Ectodermal cell (in vitro differentiated cells): ENCODE data around the gene CUL7.
A peak's percentile ranks its signal among the peaks of the same experiment; 100 is the strongest.

ENCODE experiments used
- H3K27ac ChIP-seq: 2 replicates; pipeline ENCODE4 v1.7.0; 2013; ENCODE audit warnings: mild to moderate bottlenecking, low read depth, low read length; ENCODE audit not compliant: insufficient read depth, poor library complexity, severe bottlenecking
- H3K27me3 ChIP-seq: 2 replicates; pipeline ENCODE4 v1.7.0; 2013; ENCODE audit warnings: mild to moderate bottlenecking, low read length; ENCODE audit not compliant: insufficient read depth, control insufficient read depth, poor library complexity, severe bottlenecking
- H3K36me3 ChIP-seq: one replicate; pipeline ENCODE4 v1.7.0; 2013; ENCODE audit warnings: low read length; ENCODE audit not compliant: control insufficient read depth, insufficient read depth
- H3K4me1 ChIP-seq: one replicate; pipeline ENCODE4 v1.7.0; 2013; ENCODE audit warnings: low read length; ENCODE audit not compliant: control insufficient read depth, insufficient read depth
- H3K4me3 ChIP-seq: 2 replicates; pipeline ENCODE4 v1.7.0; 2013; ENCODE audit warnings: low read depth, low read length, control low read depth; ENCODE audit not compliant: insufficient read depth
- H3K9me3 ChIP-seq: 2 replicates; pipeline ENCODE4 v1.7.0; 2013; ENCODE audit warnings: mild to moderate bottlenecking, low read length, moderate library complexity; ENCODE audit not compliant: control insufficient read depth
- WGBS, 2 experiments: methylation state at CpG; one replicate each; pipeline ENCODE4 v1.1.7; 2013; ENCODE audit warnings: missing lambda C conversion rate in 2 of 2; 5-methylcytosine and 5-hydroxymethylcytosine counted together

The CUL7 gene

DNA sequence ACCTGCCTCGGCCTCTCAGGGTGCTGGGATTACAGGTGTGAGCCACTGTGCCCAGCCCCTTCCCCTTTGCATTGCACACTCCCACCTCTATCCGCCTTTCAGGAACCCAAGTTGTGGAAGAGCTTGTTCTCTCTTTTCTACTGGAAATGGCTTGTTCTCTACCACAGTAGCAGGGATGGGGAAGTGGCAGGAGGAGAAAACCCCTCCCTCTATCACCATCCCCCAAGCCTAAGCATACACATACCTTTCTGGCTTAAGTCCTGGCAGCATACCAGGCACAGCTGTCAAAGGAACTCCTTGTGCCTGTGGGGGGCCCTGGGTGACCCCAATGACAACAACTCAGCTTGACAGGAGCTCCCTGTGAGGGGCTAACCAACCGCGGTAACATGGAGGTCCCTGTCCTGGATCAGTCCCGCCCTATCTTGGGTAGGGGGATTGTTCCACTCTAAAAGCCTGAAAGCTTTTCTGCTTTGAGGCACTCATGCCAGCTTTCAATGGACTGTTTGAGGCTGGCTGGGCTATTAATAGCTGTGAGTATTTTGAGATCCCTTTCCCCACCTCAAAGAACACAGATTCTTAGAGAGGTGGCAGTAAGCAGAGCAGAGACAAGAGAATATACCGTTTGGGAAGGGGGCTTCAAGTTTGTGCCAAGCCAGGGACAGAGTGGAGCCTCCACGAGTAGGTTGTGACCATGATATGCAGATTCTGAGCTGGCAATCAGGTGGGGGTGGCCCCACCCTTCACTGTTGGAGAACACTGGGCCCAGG, 37.3 kb downstream of the CUL7 start:
- Histone ChIP-seq H3K27ac (no peak overlapping the region), H3K4me3 (no peak overlapping the region), H3K4me1 (peaks cover 19% of the 10 kb centered on the region), H3K9me3 (no peaks in the 10 kb centered on the region), H3K27me3 (no peaks in the 10 kb centered on the region), H3K36me3 (peaks cover 20% of the 10 kb centered on the region)
- 83 to 88% methylated on average over 7 of the region's 7 CpGs for whole genome bisulfite sequencing, 2 experiments

GRCh38 chr6:43014434-43014909, 39.2 kb downstream of the CUL7 start:
- peak overlapping the region; percentile 85 for H3K4me3 ChIP-seq
- H3K4me1 ChIP-seq = peaks cover 14% of the 10 kb centered on the region
- H3K9me3 ChIP-seq = no peaks in the 10 kb centered on the region
- 6% methylated on average over 7 of the region's 7 CpGs for WGBS, 2 experiments
- H3K27me3 ChIP-seq = no peaks in the 10 kb centered on the region
- H3K36me3 ChIP-seq = peaks cover 22% of the 10 kb centered on the region
- H3K27ac ChIP-seq = peak overlapping the region; percentile 80

- H3K36me3 ChIP-seq = peaks cover 20% of the 10 kb centered on the region
- WGBS, 2 experiments = 0% methylated on average over 51 of the region's 51 CpGs
These were observed 39.7 kb downstream of the CUL7 start, which contains the start of the genes KLHDC3 and MEA1 for GRCh38 chr6:43013843-43014433. Gene KLHDC3, plus strand, starts transcription at chr6:43014249. Its CDS starts 2,944 bp downstream, at chr6:43017193. Gene MEA1, minus strand, starts transcription at chr6:43013946. Its CDS starts 133 bp downstream, at chr6:43013813.

GRCh38 chr6:43013097-43013842, 40.4 kb downstream of the CUL7 start:
- H3K4me3 ChIP-seq = peak overlapping the region; percentile 85
- peaks cover 20% of the 10 kb centered on the region for H3K36me3 ChIP-seq
- no peaks in the 10 kb centered on the region for H3K27me3 ChIP-seq
- no peaks in the 10 kb centered on the region for H3K9me3 ChIP-seq
- 9% methylated on average over 25 of the region's 25 CpGs for WGBS, 2 experiments
- peaks cover 14% of the 10 kb centered on the region for H3K4me1 ChIP-seq
- peak overlapping the region; percentile 42 for H3K27ac ChIP-seq

More at GRCh38 chr6:43013843-43014433, 39.7 kb downstream of the CUL7 start, which contains the start of the genes KLHDC3 and MEA1:
- Histone ChIP-seq H3K4me3 (peak within 1 kb of the TSS; percentile 85), H3K9me3 (no peaks in the 10 kb centered on the region), H3K27me3 (no peaks in the 10 kb centered on the region), H3K27ac (peak within 1 kb of the TSS; percentile 80), H3K4me1 (peaks cover 14% of the 10 kb centered on the region)

DNA sequence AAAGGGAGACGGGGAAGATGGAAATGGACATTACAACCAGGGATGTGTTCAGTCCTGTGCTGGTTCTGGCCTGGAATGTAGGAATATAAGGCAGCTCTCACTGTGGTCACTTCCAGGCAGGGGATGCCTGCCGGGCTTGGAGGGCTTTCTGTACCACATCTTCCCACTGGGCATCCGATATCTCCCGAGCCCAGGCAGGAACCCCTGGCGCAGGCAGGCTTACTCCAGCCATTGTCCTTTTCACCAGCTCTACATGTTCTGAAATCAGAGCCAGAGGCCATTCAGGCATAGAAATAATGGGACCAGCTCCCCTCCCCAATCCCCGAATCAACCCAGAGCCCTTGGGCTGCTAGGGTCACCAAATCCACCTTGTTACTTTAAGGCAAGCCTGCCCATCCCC, 41.3 kb downstream of the CUL7 start:
- WGBS, 2 experiments = 91 to 94% methylated on average over 6 of the region's 6 CpGs
- no peaks in the 10 kb centered on the region for H3K9me3 ChIP-seq
- no peak overlapping the region for H3K27ac ChIP-seq
- H3K4me3 ChIP-seq = peak overlapping the region; percentile 85
- no peaks in the 10 kb centered on the region for H3K27me3 ChIP-seq
- peaks cover 14% of the 10 kb centered on the region for H3K4me1 ChIP-seq
- peaks cover 19% of the 10 kb centered on the region for H3K36me3 ChIP-seq

DNA sequence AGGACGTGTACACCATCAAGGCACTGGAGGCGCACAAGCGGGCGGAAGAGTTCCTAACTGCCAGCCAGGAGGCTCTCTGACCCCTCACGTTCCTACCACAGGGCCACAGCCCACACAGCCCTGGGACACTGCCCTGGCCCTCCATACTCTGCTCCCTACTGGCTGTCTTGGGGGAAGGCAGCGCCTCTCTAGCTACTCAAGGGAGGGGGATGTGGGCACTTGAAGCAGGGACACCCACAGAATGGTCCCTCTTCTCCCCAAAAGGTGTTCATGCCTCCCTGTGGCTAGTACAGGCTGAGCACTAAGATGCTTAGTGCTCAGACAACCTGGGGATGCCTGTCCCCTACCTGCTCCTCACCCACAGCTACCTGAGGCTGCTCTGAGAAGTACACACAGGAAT, 42.4 kb downstream of the CUL7 start:
- peaks cover 24% of the 10 kb centered on the region for H3K36me3 ChIP-seq
- H3K4me3 ChIP-seq = no peak overlapping the region
- 87% methylated on average over 6 of the region's 6 CpGs for WGBS, 2 experiments
- peaks cover 14% of the 10 kb centered on the region for H3K4me1 ChIP-seq
- no peaks in the 10 kb centered on the region for H3K9me3 ChIP-seq
- H3K27me3 ChIP-seq = no peaks in the 10 kb centered on the region
- no peak overlapping the region for H3K27ac ChIP-seq

- H3K27me3 ChIP-seq = no peaks in the 10 kb centered on the region
- H3K36me3 ChIP-seq = peaks cover 24% of the 10 kb centered on the region
- H3K4me3 ChIP-seq = no peak overlapping the region
- H3K4me1 ChIP-seq = peaks cover 9% of the 10 kb centered on the region
- WGBS, 2 experiments = 81 to 91% methylated on average over 6 of the region's 6 CpGs
- H3K27ac ChIP-seq = no peak overlapping the region
- no peaks in the 10 kb centered on the region for H3K9me3 ChIP-seq
These were observed 44.5 kb downstream of the CUL7 start for GRCh38 chr6:43009124-43009523.

GRCh38 chr6:43007126-43007525, 46.5 kb downstream of the CUL7 start:
- Histone ChIP-seq H3K27ac (no peak overlapping the region), H3K4me3 (no peak overlapping the region), H3K9me3 (no peaks in the 10 kb centered on the region), H3K4me1 (no peaks in the 10 kb centered on the region), H3K27me3 (no peaks in the 10 kb centered on the region), H3K36me3 (peaks cover 24% of the 10 kb centered on the region)
- WGBS, 2 experiments = 94% methylated on average over 9 of the region's 9 CpGs

DNA sequence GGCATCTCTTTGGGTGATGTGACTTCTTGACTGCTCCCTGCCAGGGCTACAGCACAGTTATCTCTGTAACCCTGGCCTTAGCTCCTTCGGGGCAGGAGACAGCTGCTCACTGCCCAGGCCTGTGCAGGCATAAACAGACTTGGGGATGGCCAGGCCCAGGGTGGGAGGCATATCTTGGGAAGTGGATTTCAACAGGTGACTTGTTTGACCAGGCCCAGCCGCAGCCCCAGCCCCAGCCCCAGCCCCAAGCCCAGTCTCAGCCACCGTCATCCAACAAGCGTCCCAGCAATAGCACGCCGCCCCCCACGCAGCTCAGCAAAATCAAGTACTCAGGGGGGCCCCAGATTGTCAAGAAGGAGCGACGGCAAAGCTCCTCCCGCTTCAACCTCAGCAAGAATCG, 47.4 kb downstream of the CUL7 start:
- H3K36me3 ChIP-seq = peaks cover 19% of the 10 kb centered on the region
- H3K4me1 ChIP-seq = no peaks in the 10 kb centered on the region
- H3K4me3 ChIP-seq = no peak overlapping the region
- no peaks in the 10 kb centered on the region for H3K27me3 ChIP-seq
- H3K27ac ChIP-seq = no peak overlapping the region
- WGBS, 2 experiments = 93 to 95% methylated on average over 11 of the region's 11 CpGs
- H3K9me3 ChIP-seq = no peaks in the 10 kb centered on the region

- H3K27ac ChIP-seq = no peak overlapping the region
- no peaks in the 10 kb centered on the region for H3K9me3 ChIP-seq
- 91 to 92% methylated on average over 5 of the region's 5 CpGs for WGBS, 2 experiments
- H3K27me3 ChIP-seq = no peaks in the 10 kb centered on the region
- no peaks in the 10 kb centered on the region for H3K4me1 ChIP-seq
- no peak overlapping the region for H3K4me3 ChIP-seq
- peaks cover 16% of the 10 kb centered on the region for H3K36me3 ChIP-seq
These were observed 47.8 kb downstream of the CUL7 start for GRCh38 chr6:43005844-43006243.
